MM.1S (cell line): ENCODE data around the gene LRRC38.
"Not testable (repeated sequence)": the region's sequence is repeated elsewhere in the genome, so short reads cannot be mapped to it uniquely, and the experiment has no call there.

Source experiments
- DNase-seq: peaks from one replicate; pipeline ENCODE4 v3.0.0-alpha.2; 2015
- H2AFZ ChIP-seq: fragments of 300-600 bp; sonication (generic); 2 replicates; pipeline ENCODE4 v1.6.0; 2016; ENCODE audit warnings: antibody characterized with exemption, low read length
- H3F3A ChIP-seq: fragments of 300-600 bp; sonication (generic); 2 replicates; pipeline ENCODE4 v1.6.1; 2016; ENCODE audit warnings: mild to moderate bottlenecking, antibody characterized with exemption, low read length, moderate library complexity, mixed read lengths; ENCODE audit not compliant: insufficient read depth
- H3K27ac ChIP-seq: fragments of 300-600 bp; sonication (generic); 2 replicates; pipeline ENCODE4 v1.5.1; 2016; ENCODE audit warnings: mild to moderate bottlenecking, low read length
- H3K27me3 ChIP-seq: fragments of 300-600 bp; sonication (generic); replicated peaks from 2 replicates; pipeline ENCODE4 v1.6.0; 2016; ENCODE audit warnings: low read length; ENCODE audit not compliant: insufficient read depth
- H3K36me3 ChIP-seq: fragments of 300-600 bp; sonication (generic); replicated peaks from 2 replicates; pipeline ENCODE4 v1.6.1; 2016; ENCODE audit warnings: mild to moderate bottlenecking, low read length, mixed read lengths; ENCODE audit not compliant: insufficient read depth
- H3K4me1 ChIP-seq: fragments of 300-600 bp; sonication (generic); 2 replicates; pipeline ENCODE4 v1.6.1; 2016; ENCODE audit warnings: low read length, mixed read lengths
- H3K4me2 ChIP-seq: fragments of 300-600 bp; sonication (generic); 2 replicates; pipeline ENCODE4 v1.6.0; 2016; ENCODE audit warnings: low read depth, low read length
- H3K4me3 ChIP-seq: fragments of 300-600 bp; sonication (generic); 2 replicates; pipeline ENCODE4 v1.5.1; 2016; ENCODE audit warnings: low read length, mixed read lengths
- H3K79me2 ChIP-seq: fragments of 300-600 bp; sonication (generic); 2 replicates; pipeline ENCODE4 v1.6.1; 2016; ENCODE audit warnings: mixed run types, low read length, mixed read lengths
- H3K9ac ChIP-seq: fragments of 300-600 bp; sonication (generic); 2 replicates; pipeline ENCODE4 v1.6.1; 2016; ENCODE audit warnings: low read length, mixed read lengths
- H3K9me2 ChIP-seq: fragments of 300-600 bp; sonication (generic); replicated peaks from 2 replicates; pipeline ENCODE4 v1.6.1; 2016; ENCODE audit warnings: mild to moderate bottlenecking, low read length, mixed read lengths; ENCODE audit not compliant: insufficient read depth
- H3K9me3 ChIP-seq: fragments of 300-600 bp; sonication (generic); replicated peaks from 2 replicates; pipeline ENCODE4 v1.6.1; 2016; ENCODE audit warnings: mild to moderate bottlenecking, low read length, mixed read lengths; ENCODE audit not compliant: insufficient read depth
- H4K20me1 ChIP-seq: fragments of 300-600 bp; sonication (generic); 2 replicates; pipeline ENCODE4 v1.6.1; 2016; ENCODE audit warnings: mild to moderate bottlenecking, low read length, moderate library complexity, mixed read lengths; ENCODE audit not compliant: insufficient read depth
- CTCF ChIP-seq: fragments of 300-600 bp; sonication (generic); IDR thresholded peaks from 2 replicates; pipeline ENCODE4 v1.5.1; 2016; ENCODE audit warnings: antibody characterized with exemption, low read length, mixed read lengths
- EZH2 ChIP-seq: fragments of 300-600 bp; sonication (generic); optimal IDR thresholded peaks from 2 replicates; pipeline ENCODE3; 2017; ENCODE audit warnings: low read depth, mild to moderate bottlenecking, antibody characterized with exemption, low read length, mixed read lengths
- EZH2phosphoT487 ChIP-seq: fragments of 300-600 bp; sonication (generic); IDR thresholded peaks from 2 replicates; pipeline ENCODE4 v1.6.1; 2018; ENCODE audit warnings: antibody characterized with exemption, low read length

The LRRC38 gene

GRCh38 chr1:13513895-13514546 is at the start of gene LRRC38:
Gene LRRC38 (minus strand): TSS chr1:13514003. CDS start chr1:13513593, 410 bp downstream.
- Histone ChIP-seq H3K9me2 (no peaks in the 10 kb centered on the region), H4K20me1 (no peaks in the 10 kb centered on the region), H3F3A (no peaks in the 10 kb centered on the region), H3K27me3 (peaks cover 12% of the 10 kb centered on the region), H3K4me3 (no peak within 1 kb of the TSS), H2AFZ (no peak within 1 kb of the TSS), H3K27ac (no peak within 1 kb of the TSS), H3K9me3 (no peaks in the 10 kb centered on the region), H3K4me1 (no peaks in the 10 kb centered on the region), H3K9ac (no peak within 1 kb of the TSS), H3K79me2 (no peaks in the 10 kb centered on the region), H3K36me3 (no peaks in the 10 kb centered on the region), H3K4me2 (peak within 1 kb of the TSS; percentile 29; the same call in 1 of the 2 replicates)
- no peak for TF ChIP-seq EZH2phosphoT487
- peak; percentile 42 for TF ChIP-seq CTCF
- peak; percentile 56 for DNase-seq

- H4K20me1 ChIP-seq, H3K27ac ChIP-seq, H3K27me3 ChIP-seq, H3F3A ChIP-seq, H3K9me2 ChIP-seq, H3K79me2 ChIP-seq, H3K9me3 ChIP-seq, H2AFZ ChIP-seq, H3K9ac ChIP-seq, DNase-seq, H3K36me3 ChIP-seq, H3K4me1 ChIP-seq, H3K4me2 ChIP-seq, H3K4me3 ChIP-seq: not testable (repeated sequence)
Observed at GRCh38 chr1:13562981-13563380, 49.2 kb upstream of the LRRC38 start.

DNA sequence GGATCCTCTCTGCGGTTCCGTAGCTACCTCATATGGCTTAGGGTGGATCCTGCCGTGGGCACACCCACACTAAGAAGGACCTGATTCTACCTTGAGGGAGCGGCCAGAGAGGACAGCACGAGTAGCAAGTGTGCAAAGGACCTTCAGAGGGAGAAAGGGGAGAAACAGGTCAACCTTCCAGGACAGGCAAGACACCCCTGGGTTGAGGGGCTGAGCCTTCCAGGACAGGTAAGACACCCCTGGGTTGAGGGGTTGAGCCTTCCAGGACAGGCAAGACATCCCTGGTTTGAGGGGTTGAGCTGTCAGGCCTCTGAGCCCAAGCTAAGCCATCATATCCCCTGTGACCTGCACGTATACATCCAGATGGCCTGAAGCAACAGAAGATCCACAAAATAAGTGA is 46.7 kb upstream of the LRRC38 start:
- Histone ChIP-seq H3K79me2 (no peaks in the 10 kb centered on the region), H3K9ac (no peak overlapping the region), H3K9me2 (no peaks in the 10 kb centered on the region), H2AFZ (no peak overlapping the region), H3K9me3 (no peaks in the 10 kb centered on the region), H3K27me3 (no peaks in the 10 kb centered on the region), H3K4me2 (no peak overlapping the region), H3F3A (no peaks in the 10 kb centered on the region), H3K27ac (no peak overlapping the region), H3K36me3 (no peaks in the 10 kb centered on the region), H3K4me3 (no peak overlapping the region), H3K4me1 (no peaks in the 10 kb centered on the region), H4K20me1 (no peaks in the 10 kb centered on the region)
- DNase-seq, result no peak
- TF ChIP-seq EZH2phosphoT487 (no peak), CTCF (no peak), EZH2 (no peak)

- no peaks in the 10 kb centered on the region for H3K9me3 ChIP-seq
- no peak overlapping the region for H2AFZ ChIP-seq
- H3K4me1 ChIP-seq, result no peaks in the 10 kb centered on the region
- no peaks in the 10 kb centered on the region for H4K20me1 ChIP-seq
- no peaks in the 10 kb centered on the region for H3K27me3 ChIP-seq
- H3K27ac ChIP-seq, result no peak overlapping the region
- H3F3A ChIP-seq, result no peaks in the 10 kb centered on the region
- no peak for TF ChIP-seq EZH2phosphoT487
- TF ChIP-seq CTCF, result no peak
- TF ChIP-seq EZH2, result no peak
- H3K9me2 ChIP-seq, result no peaks in the 10 kb centered on the region
- no peaks in the 10 kb centered on the region for H3K36me3 ChIP-seq
- no peak for DNase-seq
- H3K4me3 ChIP-seq, result no peak overlapping the region
- H3K4me2 ChIP-seq, result no peak overlapping the region
- no peak overlapping the region for H3K9ac ChIP-seq
- no peaks in the 10 kb centered on the region for H3K79me2 ChIP-seq
Observed at GRCh38 chr1:13556224-13556764, 42.5 kb upstream of the LRRC38 start.
